KMS-11 (cell line): Measurements from ENCODE around the gene CDH26.

Experiments
- H2AFZ ChIP-seq: fragments of 200-600 bp; sonication (generic); 2 replicates; pipeline ENCODE4 v1.6.1; 2016; ENCODE audit warnings: antibody characterized with exemption, mixed run types, low read depth
- H3K27ac ChIP-seq: fragments of 200-600 bp; sonication (generic); 2 replicates; pipeline ENCODE4 v1.6.1; 2016; ENCODE audit warnings: mild to moderate bottlenecking, mixed run types
- H3K27me3 ChIP-seq: fragments of 200-600 bp; sonication (generic); 2 replicates; pipeline ENCODE4 v1.6.1; 2017; ENCODE audit warnings: mild to moderate bottlenecking, low read depth, mixed run types, moderate library complexity; ENCODE audit not compliant: insufficient read depth
- H3K36me3 ChIP-seq: fragments of 200-600 bp; sonication (generic); 2 replicates; pipeline ENCODE4 v1.6.1; 2017; ENCODE audit warnings: mild to moderate bottlenecking, mixed run types; ENCODE audit not compliant: insufficient read depth
- H3K4me1 ChIP-seq: fragments of 200-600 bp; sonication (generic); 2 replicates; pipeline ENCODE4 v1.6.1; 2016; ENCODE audit warnings: mild to moderate bottlenecking, low read depth, mixed run types; ENCODE audit not compliant: poor library complexity, severe bottlenecking
- H3K4me2 ChIP-seq: fragments of 200-600 bp; sonication (generic); 2 replicates; pipeline ENCODE4 v1.7.0; 2016; ENCODE audit warnings: mild to moderate bottlenecking, mixed run types
- H3K4me3 ChIP-seq: fragments of 200-600 bp; sonication (generic); IDR thresholded peaks from 2 replicates; pipeline ENCODE4 v1.6.1; 2017; ENCODE audit warnings: low read depth, low read length, mixed read lengths; ENCODE audit not compliant: insufficient read depth
- H3K79me2 ChIP-seq: fragments of 200-600 bp; sonication (generic); 2 replicates; pipeline ENCODE4 v1.6.1; 2016; ENCODE audit warnings: low read depth, mixed run types; ENCODE audit not compliant: insufficient read depth
- H3K9ac ChIP-seq: fragments of 200-600 bp; sonication (generic); 2 replicates; pipeline ENCODE4 v1.6.1; 2016; ENCODE audit warnings: mild to moderate bottlenecking, mixed run types
- H4K20me1 ChIP-seq: fragments of 200-600 bp; sonication (generic); 2 replicates; pipeline ENCODE4 v1.6.1; 2016; ENCODE audit warnings: mild to moderate bottlenecking, mixed run types; ENCODE audit not compliant: insufficient read depth
- CTCF ChIP-seq: fragments of 200-600 bp; sonication (generic); conservative IDR thresholded peaks from 2 replicates; pipeline ENCODE4 v1.6.1; 2017; ENCODE audit warnings: low read depth, mild to moderate bottlenecking, antibody characterized with exemption, low read length, moderate library complexity, mixed read lengths

The CDH26 gene

GRCh38 chr20:59976156-59976782 is 18.0 kb downstream of the CDH26 start:
- H3K4me3 ChIP-seq: no peak overlapping the region
- H2AFZ ChIP-seq: no peak overlapping the region
- no peak overlapping the region for H3K4me2 ChIP-seq
- H4K20me1 ChIP-seq: no peaks in the 10 kb centered on the region
- no peak overlapping the region for H3K9ac ChIP-seq
- no peaks in the 10 kb centered on the region for H3K27me3 ChIP-seq
- no peak overlapping the region for H3K27ac ChIP-seq
- no peaks in the 10 kb centered on the region for H3K79me2 ChIP-seq
- no peaks in the 10 kb centered on the region for H3K36me3 ChIP-seq
- TF ChIP-seq CTCF: no peak
- H3K4me1 ChIP-seq: no peaks in the 10 kb centered on the region

GRCh38 chr20:59977086-59977485 is 18.9 kb downstream of the CDH26 start:
- H3K4me1 ChIP-seq: no peaks in the 10 kb centered on the region
- H3K36me3 ChIP-seq: no peaks in the 10 kb centered on the region
- no peak for TF ChIP-seq CTCF
- H2AFZ ChIP-seq: no peak overlapping the region
- H3K79me2 ChIP-seq: no peaks in the 10 kb centered on the region
- no peaks in the 10 kb centered on the region for H3K27me3 ChIP-seq
- H3K4me3 ChIP-seq: no peak overlapping the region
- no peaks in the 10 kb centered on the region for H4K20me1 ChIP-seq
- no peak overlapping the region for H3K9ac ChIP-seq
- H3K4me2 ChIP-seq: no peak overlapping the region
- no peak overlapping the region for H3K27ac ChIP-seq

- Histone ChIP-seq H3K27ac (no peak overlapping the region), H3K27me3 (no peaks in the 10 kb centered on the region), H3K79me2 (no peaks in the 10 kb centered on the region), H3K4me3 (no peak overlapping the region), H3K9ac (no peak overlapping the region), H3K4me2 (no peak overlapping the region), H4K20me1 (no peaks in the 10 kb centered on the region), H3K36me3 (no peaks in the 10 kb centered on the region), H3K4me1 (no peaks in the 10 kb centered on the region), H2AFZ (no peak overlapping the region)
- no peak for TF ChIP-seq CTCF
Measured at GRCh38 chr20:59983076-59983475, 24.9 kb downstream of the CDH26 start.

GRCh38 chr20:59984541-59984940 is 26.3 kb downstream of the CDH26 start:
- H3K27ac ChIP-seq: no peak overlapping the region
- H3K4me2 ChIP-seq: no peak overlapping the region
- no peaks in the 10 kb centered on the region for H3K27me3 ChIP-seq
- no peaks in the 10 kb centered on the region for H3K79me2 ChIP-seq
- no peak overlapping the region for H3K4me3 ChIP-seq
- TF ChIP-seq CTCF: no peak
- no peak overlapping the region for H3K9ac ChIP-seq
- no peaks in the 10 kb centered on the region for H3K36me3 ChIP-seq
- H4K20me1 ChIP-seq: no peaks in the 10 kb centered on the region
- H2AFZ ChIP-seq: no peak overlapping the region
- H3K4me1 ChIP-seq: no peaks in the 10 kb centered on the region
